Measurements from ENCODE around the gene MGME1. TPM values are rescaled to one million over a fixed set of nuclear protein-coding genes. Genes with fewer than 3 reads are reported as not detected.

The MGME1 gene
- total RNA-seq, 1 experiment from 2014 or later = 26.5 TPM

- Histone ChIP-seq H3K9me3 (ENCODE audit: low read length) (no peaks in the 10 kb centered on the region; the same call in 1 of the 2 replicates), H3K4me1 (ENCODE audit: low read length) (peaks cover 30% of the 10 kb centered on the region), H3K79me2 (ENCODE audit: low read length) (no peaks in the 10 kb centered on the region), H2AFZ (ENCODE audit: low read length) (no peak overlapping the region), H3K4me3 (ENCODE audit: low read length) (no peak overlapping the region), H4K20me1 (ENCODE audit: insufficient read depth, low read depth, low read length) (0 out of 2 replicates have a peak, but pooled peaks cover 7% of the 10 kb centered on the region), H3K27ac (ENCODE audit: low read length) (no peak overlapping the region), H3K4me2 (ENCODE audit: low read depth, low read length, poor library complexity, severe bottlenecking) (no peak overlapping the region), H3K27me3 (ENCODE audit: low read length) (no peaks in the 10 kb centered on the region), H3K36me3 (ENCODE audit: insufficient read depth, low read length) (no peaks in the 10 kb centered on the region; the same call in 1 of the 2 replicates), H3K9ac (ENCODE audit: low read length) (no peak overlapping the region), H3K9me2 (replicated peaks; ENCODE audit: insufficient read depth, low read length) (no peaks in the 10 kb centered on the region)
- no peak for DNase-seq
Observed at GRCh38 chr20:17931513-17931912, 37.3 kb upstream of the MGME1 start.

GRCh38 chr20:17932396-17932795 is 36.4 kb upstream of the MGME1 start:
- H3K9me3 ChIP-seq (ENCODE audit: low read length) = no peaks in the 10 kb centered on the region; the same call in 1 of the 2 replicates
- 0 out of 2 replicates have a peak, but pooled peaks cover 7% of the 10 kb centered on the region for H4K20me1 ChIP-seq (ENCODE audit: insufficient read depth, low read depth, low read length)
- no peak overlapping the region for H3K27ac ChIP-seq (ENCODE audit: low read length)
- H2AFZ ChIP-seq (ENCODE audit: low read length) = no peak overlapping the region
- H3K9ac ChIP-seq (ENCODE audit: low read length) = no peak overlapping the region
- H3K79me2 ChIP-seq (ENCODE audit: low read length) = no peaks in the 10 kb centered on the region
- no peak overlapping the region for H3K4me2 ChIP-seq (ENCODE audit: low read depth, low read length, poor library complexity, severe bottlenecking)
- no peak overlapping the region for H3K4me3 ChIP-seq (ENCODE audit: low read length)
- DNase-seq = no peak
- H3K4me1 ChIP-seq (ENCODE audit: low read length) = peaks cover 29% of the 10 kb centered on the region
- H3K27me3 ChIP-seq (ENCODE audit: low read length) = no peaks in the 10 kb centered on the region
- no peaks in the 10 kb centered on the region for H3K9me2 ChIP-seq (replicated peaks; ENCODE audit: insufficient read depth, low read length)
- no peaks in the 10 kb centered on the region; the same call in 1 of the 2 replicates for H3K36me3 ChIP-seq (ENCODE audit: insufficient read depth, low read length)

GRCh38 chr20:17933121-17933520 is 35.7 kb upstream of the MGME1 start:
- no peak overlapping the region for H3K9ac ChIP-seq (ENCODE audit: low read length)
- no peak overlapping the region for H3K27ac ChIP-seq (ENCODE audit: low read length)
- no peaks in the 10 kb centered on the region for H3K9me2 ChIP-seq (replicated peaks; ENCODE audit: insufficient read depth, low read length)
- H3K4me1 ChIP-seq (ENCODE audit: low read length) = peaks cover 21% of the 10 kb centered on the region
- no peaks in the 10 kb centered on the region; the same call in 1 of the 2 replicates for H3K9me3 ChIP-seq (ENCODE audit: low read length)
- DNase-seq = no peak
- no peak overlapping the region for H3K4me3 ChIP-seq (ENCODE audit: low read length)
- no peak overlapping the region for H2AFZ ChIP-seq (ENCODE audit: low read length)
- H3K27me3 ChIP-seq (ENCODE audit: low read length) = no peaks in the 10 kb centered on the region
- no peaks in the 10 kb centered on the region for H3K79me2 ChIP-seq (ENCODE audit: low read length)
- H3K36me3 ChIP-seq (ENCODE audit: insufficient read depth, low read length) = no peaks in the 10 kb centered on the region; the same call in 1 of the 2 replicates
- 0 out of 2 replicates have a peak, but pooled peaks cover 3% of the 10 kb centered on the region for H4K20me1 ChIP-seq (ENCODE audit: insufficient read depth, low read depth, low read length)
- H3K4me2 ChIP-seq (ENCODE audit: low read depth, low read length, poor library complexity, severe bottlenecking) = no peak overlapping the region

GRCh38 chr20:17933711-17934110 is 35.1 kb upstream of the MGME1 start:
- Histone ChIP-seq H4K20me1 (ENCODE audit: insufficient read depth, low read depth, low read length) (no peaks in the 10 kb centered on the region), H3K4me1 (ENCODE audit: low read length) (peaks cover 16% of the 10 kb centered on the region), H3K4me3 (ENCODE audit: low read length) (no peak overlapping the region), H3K79me2 (ENCODE audit: low read length) (no peaks in the 10 kb centered on the region), H3K4me2 (ENCODE audit: low read depth, low read length, poor library complexity, severe bottlenecking) (no peak overlapping the region), H3K9me2 (replicated peaks; ENCODE audit: insufficient read depth, low read length) (no peaks in the 10 kb centered on the region), H3K36me3 (ENCODE audit: insufficient read depth, low read length) (no peaks in the 10 kb centered on the region; the same call in 1 of the 2 replicates), H3K9me3 (ENCODE audit: low read length) (no peaks in the 10 kb centered on the region; the same call in 1 of the 2 replicates), H3K27ac (ENCODE audit: low read length) (no peak overlapping the region), H3K9ac (ENCODE audit: low read length) (no peak overlapping the region), H3K27me3 (ENCODE audit: low read length) (no peaks in the 10 kb centered on the region), H2AFZ (ENCODE audit: low read length) (no peak overlapping the region)
- no peak for DNase-seq

- Histone ChIP-seq H3K9me2 (replicated peaks; ENCODE audit: insufficient read depth, low read length) (no peaks in the 10 kb centered on the region), H3K36me3 (ENCODE audit: insufficient read depth, low read length) (no peaks in the 10 kb centered on the region; the same call in 1 of the 2 replicates), H3K4me3 (ENCODE audit: low read length) (no peak overlapping the region), H3K4me1 (ENCODE audit: low read length) (peaks cover 12% of the 10 kb centered on the region), H3K79me2 (ENCODE audit: low read length) (no peaks in the 10 kb centered on the region), H3K9me3 (ENCODE audit: low read length) (no peaks in the 10 kb centered on the region; the same call in 1 of the 2 replicates), H2AFZ (ENCODE audit: low read length) (no peak overlapping the region), H4K20me1 (ENCODE audit: insufficient read depth, low read depth, low read length) (no peaks in the 10 kb centered on the region), H3K27me3 (ENCODE audit: low read length) (no peaks in the 10 kb centered on the region), H3K4me2 (ENCODE audit: low read depth, low read length, poor library complexity, severe bottlenecking) (no peak overlapping the region), H3K9ac (ENCODE audit: low read length) (no peak overlapping the region), H3K27ac (ENCODE audit: low read length) (no peak overlapping the region)
- no peak for DNase-seq
Observed at GRCh38 chr20:17934141-17934862, 34.5 kb upstream of the MGME1 start.

- H3K27me3 ChIP-seq (ENCODE audit: low read length) = no peaks in the 10 kb centered on the region
- peaks cover 12% of the 10 kb centered on the region for H3K4me1 ChIP-seq (ENCODE audit: low read length)
- no peaks in the 10 kb centered on the region; the same call in 1 of the 2 replicates for H3K36me3 ChIP-seq (ENCODE audit: insufficient read depth, low read length)
- peaks cover 5% of the 10 kb centered on the region; the same call in 1 of the 2 replicates for H4K20me1 ChIP-seq (ENCODE audit: insufficient read depth, low read depth, low read length)
- no peaks in the 10 kb centered on the region; the same call in 1 of the 2 replicates for H3K9me3 ChIP-seq (ENCODE audit: low read length)
- no peak overlapping the region for H3K4me2 ChIP-seq (ENCODE audit: low read depth, low read length, poor library complexity, severe bottlenecking)
- H3K9me2 ChIP-seq (replicated peaks; ENCODE audit: insufficient read depth, low read length) = no peaks in the 10 kb centered on the region
- DNase-seq = no peak
- no peak overlapping the region for H3K9ac ChIP-seq (ENCODE audit: low read length)
- H3K27ac ChIP-seq (ENCODE audit: low read length) = no peak overlapping the region
- H3K79me2 ChIP-seq (ENCODE audit: low read length) = no peaks in the 10 kb centered on the region
- H2AFZ ChIP-seq (ENCODE audit: low read length) = no peak overlapping the region
- H3K4me3 ChIP-seq (ENCODE audit: low read length) = no peak overlapping the region
Observed at GRCh38 chr20:17935186-17935585, 33.6 kb upstream of the MGME1 start.

GRCh38 chr20:17935761-17936160 is 33.1 kb upstream of the MGME1 start:
- H3K9ac ChIP-seq (ENCODE audit: low read length) = no peak overlapping the region
- no peak for DNase-seq
- no peak overlapping the region for H3K4me2 ChIP-seq (ENCODE audit: low read depth, low read length, poor library complexity, severe bottlenecking)
- H3K79me2 ChIP-seq (ENCODE audit: low read length) = no peaks in the 10 kb centered on the region
- H3K4me3 ChIP-seq (ENCODE audit: low read length) = no peak overlapping the region
- H4K20me1 ChIP-seq (ENCODE audit: insufficient read depth, low read depth, low read length) = peaks cover 11% of the 10 kb centered on the region; the same call in 1 of the 2 replicates
- no peak overlapping the region for H3K27ac ChIP-seq (ENCODE audit: low read length)
- no peaks in the 10 kb centered on the region for H3K9me2 ChIP-seq (replicated peaks; ENCODE audit: insufficient read depth, low read length)
- no peak overlapping the region for H2AFZ ChIP-seq (ENCODE audit: low read length)
- no peaks in the 10 kb centered on the region; the same call in 1 of the 2 replicates for H3K9me3 ChIP-seq (ENCODE audit: low read length)
- peaks cover under 1% of the 10 kb centered on the region for H3K36me3 ChIP-seq (ENCODE audit: insufficient read depth, low read length)
- peaks cover 17% of the 10 kb centered on the region for H3K4me1 ChIP-seq (ENCODE audit: low read length)
- H3K27me3 ChIP-seq (ENCODE audit: low read length) = no peaks in the 10 kb centered on the region

- Histone ChIP-seq H3K9me3 (ENCODE audit: low read length) (no peaks in the 10 kb centered on the region; the same call in 1 of the 2 replicates), H3K27me3 (ENCODE audit: low read length) (no peaks in the 10 kb centered on the region), H4K20me1 (ENCODE audit: insufficient read depth, low read depth, low read length) (peaks cover 17% of the 10 kb centered on the region; the same call in 1 of the 2 replicates), H2AFZ (ENCODE audit: low read length) (no peak overlapping the region), H3K4me3 (ENCODE audit: low read length) (no peak overlapping the region), H3K4me2 (ENCODE audit: low read depth, low read length, poor library complexity, severe bottlenecking) (no peak overlapping the region), H3K27ac (ENCODE audit: low read length) (no peak overlapping the region), H3K79me2 (ENCODE audit: low read length) (no peaks in the 10 kb centered on the region), H3K4me1 (ENCODE audit: low read length) (peaks cover 22% of the 10 kb centered on the region), H3K36me3 (ENCODE audit: insufficient read depth, low read length) (peaks cover 6% of the 10 kb centered on the region), H3K9ac (ENCODE audit: low read length) (no peak overlapping the region), H3K9me2 (replicated peaks; ENCODE audit: insufficient read depth, low read length) (no peaks in the 10 kb centered on the region)
- DNase-seq = no peak
Observed at GRCh38 chr20:17936286-17936760, 32.5 kb upstream of the MGME1 start.
